GM21360 (cell line): ENCODE measurements around the gene AMMECR1.
A peak's percentile ranks its signal among the peaks of the same experiment; 100 is the strongest.

Experiments
- ATAC-seq: cut with Tn5 transposase; IDR thresholded peaks from one replicate; pipeline ENCODE4 v1.9.1; 2021; ENCODE audit warnings: mild to moderate bottlenecking, moderate library complexity; ENCODE audit not compliant: unreplicated experiment

Gene AMMECR1

GRCh38 chrX:110311437-110312230, 6.3 kb downstream of the AMMECR1 start:
- ATAC-seq = no peak

GRCh38 chrX:110310896-110311295, 7.0 kb downstream of the AMMECR1 start:
- ATAC-seq = peak; percentile 76

GRCh38 chrX:110310000-110310790, 7.7 kb downstream of the AMMECR1 start:
- no peak for ATAC-seq

- ATAC-seq = no peak
These were observed 9.7 kb downstream of the AMMECR1 start for GRCh38 chrX:110308220-110308619.

- ATAC-seq = no peak
These were observed 13.0 kb downstream of the AMMECR1 start for GRCh38 chrX:110304884-110305283.

- no peak for ATAC-seq
These were observed 13.5 kb downstream of the AMMECR1 start for GRCh38 chrX:110304371-110304770.

GRCh38 chrX:110302975-110303374, 14.9 kb downstream of the AMMECR1 start:
- no peak for ATAC-seq

GRCh38 chrX:110301194-110301593, 16.7 kb downstream of the AMMECR1 start:
- ATAC-seq = no peak

GRCh38 chrX:110294087-110294486, 23.8 kb downstream of the AMMECR1 start:
- no peak for ATAC-seq

GRCh38 chrX:110293658-110294057, 24.2 kb downstream of the AMMECR1 start:
- no peak for ATAC-seq

GRCh38 chrX:110287605-110288004, 30.3 kb downstream of the AMMECR1 start:
- ATAC-seq = no peak

- no peak for ATAC-seq
These were observed 31.8 kb downstream of the AMMECR1 start for GRCh38 chrX:110286106-110286505.

GRCh38 chrX:110284159-110284558, 33.7 kb downstream of the AMMECR1 start:
- ATAC-seq = no peak

GRCh38 chrX:110282922-110283321, 35.0 kb downstream of the AMMECR1 start:
- no peak for ATAC-seq

- no peak for ATAC-seq
These were observed 36.5 kb downstream of the AMMECR1 start for GRCh38 chrX:110281377-110281776.

GRCh38 chrX:110280954-110281353, 36.9 kb downstream of the AMMECR1 start:
- ATAC-seq = no peak

- no peak for ATAC-seq
These were observed 40.3 kb downstream of the AMMECR1 start for GRCh38 chrX:110277609-110278008.

- peak; percentile 91 for ATAC-seq
These were observed 41.1 kb downstream of the AMMECR1 start for GRCh38 chrX:110276778-110277177.

GRCh38 chrX:110268886-110269285, 49.0 kb downstream of the AMMECR1 start:
- no peak for ATAC-seq

GRCh38 chrX:110268395-110268794, 49.5 kb downstream of the AMMECR1 start:
- ATAC-seq = no peak

- ATAC-seq = no peak
These were observed 50.0 kb downstream of the AMMECR1 start for GRCh38 chrX:110267874-110268273.

- no peak for ATAC-seq
These were observed 52.2 kb downstream of the AMMECR1 start for GRCh38 chrX:110265661-110266060.
